ENCODE results near the gene PRR5L. TPM values are rescaled to one million over a fixed set of nuclear protein-coding genes. Genes with fewer than 3 reads are reported as not detected.
A peak's percentile ranks its signal among the peaks of the same experiment; 100 is the strongest.

PRR5L gene
- total RNA-seq, 1 donor from 2014 or later = 122 TPM

DNA sequence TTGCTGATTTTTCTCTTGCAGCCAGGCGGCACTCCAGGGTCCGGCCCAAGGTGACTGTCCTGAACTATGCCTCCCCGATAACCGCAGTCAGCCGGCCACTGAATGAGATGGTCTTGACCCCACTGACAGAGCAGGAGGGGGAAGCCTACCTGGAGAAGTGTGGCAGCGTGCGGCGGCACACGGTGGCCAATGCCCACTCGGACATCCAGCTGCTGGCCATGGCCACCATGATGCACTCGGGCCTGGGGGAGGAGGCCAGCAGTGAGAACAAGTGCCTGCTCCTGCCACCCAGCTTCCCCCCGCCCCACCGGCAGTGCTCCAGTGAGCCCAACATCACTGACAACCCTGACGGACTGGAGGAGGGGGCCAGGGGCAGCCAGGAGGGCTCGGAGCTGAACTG lies 166.2 kb downstream of the PRR5L start:
- Mint-ChIP-seq H3K4me1 (ENCODE audit: unreplicated experiment) (peaks cover 17% of the 10 kb centered on the region), H3K36me3 (ENCODE audit: low read depth, unreplicated experiment) (peaks cover 48% of the 10 kb centered on the region), H3K4me3 (ENCODE audit: unreplicated experiment) (no peak overlapping the region), H3K27ac (ENCODE audit: unreplicated experiment) (no peak overlapping the region), H3K27me3 (ENCODE audit: unreplicated experiment) (peaks cover 7% of the 10 kb centered on the region), H3K9me3 (ENCODE audit: unreplicated experiment) (no peaks in the 10 kb centered on the region)
- no peak for DNase-seq (ENCODE audit: low spot score)
- TF ChIP-seq, protein P1, sequence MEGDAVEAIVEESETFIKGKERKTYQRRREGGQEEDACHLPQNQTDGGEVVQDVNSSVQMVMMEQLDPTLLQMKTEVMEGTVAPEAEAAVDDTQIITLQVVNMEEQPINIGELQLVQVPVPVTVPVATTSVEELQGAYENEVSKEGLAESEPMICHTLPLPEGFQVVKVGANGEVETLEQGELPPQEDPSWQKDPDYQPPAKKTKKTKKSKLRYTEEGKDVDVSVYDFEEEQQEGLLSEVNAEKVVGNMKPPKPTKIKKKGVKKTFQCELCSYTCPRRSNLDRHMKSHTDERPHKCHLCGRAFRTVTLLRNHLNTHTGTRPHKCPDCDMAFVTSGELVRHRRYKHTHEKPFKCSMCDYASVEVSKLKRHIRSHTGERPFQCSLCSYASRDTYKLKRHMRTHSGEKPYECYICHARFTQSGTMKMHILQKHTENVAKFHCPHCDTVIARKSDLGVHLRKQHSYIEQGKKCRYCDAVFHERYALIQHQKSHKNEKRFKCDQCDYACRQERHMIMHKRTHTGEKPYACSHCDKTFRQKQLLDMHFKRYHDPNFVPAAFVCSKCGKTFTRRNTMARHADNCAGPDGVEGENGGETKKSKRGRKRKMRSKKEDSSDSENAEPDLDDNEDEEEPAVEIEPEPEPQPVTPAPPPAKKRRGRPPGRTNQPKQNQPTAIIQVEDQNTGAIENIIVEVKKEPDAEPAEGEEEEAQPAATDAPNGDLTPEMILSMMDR (IDR thresholded peaks at IDR 0.05; ENCODE audit: unreplicated experiment) = no peak

DNA sequence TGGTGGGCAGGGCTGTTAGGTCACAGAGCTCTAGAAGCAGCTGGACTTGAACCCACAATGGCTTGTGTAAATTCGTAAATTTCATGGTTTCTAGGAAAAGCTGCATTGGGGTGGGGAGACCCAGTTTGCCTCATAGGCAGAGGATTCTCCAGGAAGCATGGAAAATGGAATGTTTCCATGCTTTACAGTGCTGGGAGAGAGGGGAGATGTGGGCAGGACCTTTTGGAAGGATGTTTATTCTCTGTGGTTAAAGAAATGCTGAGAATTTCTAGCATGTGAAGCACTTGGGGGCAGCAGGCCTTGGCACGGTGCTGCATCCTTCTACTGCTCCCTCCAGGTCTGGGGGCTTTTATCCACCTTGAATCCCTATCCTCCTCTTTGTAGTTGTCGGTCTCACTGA lies 167.7 kb downstream of the PRR5L start:
- H3K4me3 Mint-ChIP-seq (ENCODE audit: unreplicated experiment) = no peak overlapping the region
- peaks cover 7% of the 10 kb centered on the region for H3K27me3 Mint-ChIP-seq (ENCODE audit: unreplicated experiment)
- no peak for DNase-seq (ENCODE audit: low spot score)
- no peak overlapping the region for H3K27ac Mint-ChIP-seq (ENCODE audit: unreplicated experiment)
- H3K36me3 Mint-ChIP-seq (ENCODE audit: low read depth, unreplicated experiment) = peaks cover 44% of the 10 kb centered on the region
- H3K4me1 Mint-ChIP-seq (ENCODE audit: unreplicated experiment) = peaks cover 16% of the 10 kb centered on the region
- TF ChIP-seq, protein P1 (IDR thresholded peaks at IDR 0.05; ENCODE audit: unreplicated experiment) = no peak
- H3K9me3 Mint-ChIP-seq (ENCODE audit: unreplicated experiment) = no peaks in the 10 kb centered on the region

DNA sequence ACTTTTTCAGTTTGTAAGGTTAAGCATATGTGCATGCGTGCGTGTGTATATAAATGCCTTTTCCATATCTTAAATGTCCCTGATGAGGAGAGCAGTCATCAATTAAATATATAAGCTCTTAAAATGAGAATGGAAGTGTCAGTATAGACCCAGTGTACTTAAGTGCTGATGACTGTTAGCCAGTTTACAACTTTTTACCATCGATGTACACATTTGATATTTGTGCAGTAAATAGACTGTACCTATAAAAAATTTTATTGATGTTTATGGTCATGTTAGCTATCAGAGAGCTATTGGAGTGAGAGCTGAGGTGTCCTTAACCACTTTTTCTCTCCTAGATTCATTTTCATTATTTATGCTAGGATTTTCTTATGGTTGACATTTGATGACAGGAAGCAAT lies 168.6 kb downstream of the PRR5L start:
- H3K27ac Mint-ChIP-seq (ENCODE audit: unreplicated experiment) = no peak overlapping the region
- TF ChIP-seq, protein P1 (IDR thresholded peaks at IDR 0.05; ENCODE audit: unreplicated experiment) = no peak
- H3K9me3 Mint-ChIP-seq (ENCODE audit: unreplicated experiment) = no peaks in the 10 kb centered on the region
- no peak overlapping the region for H3K4me3 Mint-ChIP-seq (ENCODE audit: unreplicated experiment)
- H3K27me3 Mint-ChIP-seq (ENCODE audit: unreplicated experiment) = peaks cover 7% of the 10 kb centered on the region
- H3K4me1 Mint-ChIP-seq (ENCODE audit: unreplicated experiment) = peaks cover 19% of the 10 kb centered on the region
- H3K36me3 Mint-ChIP-seq (ENCODE audit: low read depth, unreplicated experiment) = peaks cover 44% of the 10 kb centered on the region
- no peak for DNase-seq (ENCODE audit: low spot score)

DNA sequence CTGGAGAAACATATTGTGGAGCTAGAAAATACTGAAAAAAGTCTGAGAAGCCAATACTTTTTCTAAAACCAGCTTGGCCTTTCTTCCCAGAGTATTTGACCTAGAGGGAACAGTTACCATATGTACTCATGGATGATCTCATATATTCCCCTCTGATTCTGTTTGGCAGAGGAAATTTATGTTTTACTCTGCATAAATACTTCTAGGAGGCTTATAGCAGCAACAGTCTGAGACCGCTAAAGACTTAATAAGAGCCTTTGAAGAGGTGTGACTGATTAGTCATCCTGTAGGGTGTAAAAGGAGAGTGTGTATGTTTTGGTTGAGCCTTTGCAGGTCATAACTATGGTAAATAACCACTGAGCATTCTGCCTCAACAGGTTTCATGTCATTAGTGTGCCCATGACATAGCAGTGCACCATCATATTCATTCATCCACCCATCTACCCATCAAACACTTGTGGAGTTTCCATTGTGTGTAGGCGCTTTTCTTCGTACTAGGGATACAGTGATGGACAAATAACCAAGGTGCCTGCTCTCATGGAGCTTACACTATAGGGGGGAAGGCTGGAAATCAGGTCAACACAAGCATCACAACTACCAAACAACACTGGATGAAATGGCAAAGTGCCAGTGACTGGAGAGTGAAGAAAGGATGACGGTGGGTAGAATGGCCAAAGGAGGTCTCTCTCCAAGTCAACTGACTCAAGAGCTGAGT lies 169.5 kb downstream of the PRR5L start:
- no peak for DNase-seq (ENCODE audit: low spot score)
- no peak overlapping the region for H3K4me3 Mint-ChIP-seq (ENCODE audit: unreplicated experiment)
- H3K9me3 Mint-ChIP-seq (ENCODE audit: unreplicated experiment) = no peaks in the 10 kb centered on the region
- H3K27ac Mint-ChIP-seq (ENCODE audit: unreplicated experiment) = no peak overlapping the region
- H3K36me3 Mint-ChIP-seq (ENCODE audit: low read depth, unreplicated experiment) = peaks cover 38% of the 10 kb centered on the region
- H3K4me1 Mint-ChIP-seq (ENCODE audit: unreplicated experiment) = peaks cover 20% of the 10 kb centered on the region
- TF ChIP-seq, protein P1 (IDR thresholded peaks at IDR 0.05; ENCODE audit: unreplicated experiment) = no peak
- H3K27me3 Mint-ChIP-seq (ENCODE audit: unreplicated experiment) = peaks cover 2% of the 10 kb centered on the region

DNA sequence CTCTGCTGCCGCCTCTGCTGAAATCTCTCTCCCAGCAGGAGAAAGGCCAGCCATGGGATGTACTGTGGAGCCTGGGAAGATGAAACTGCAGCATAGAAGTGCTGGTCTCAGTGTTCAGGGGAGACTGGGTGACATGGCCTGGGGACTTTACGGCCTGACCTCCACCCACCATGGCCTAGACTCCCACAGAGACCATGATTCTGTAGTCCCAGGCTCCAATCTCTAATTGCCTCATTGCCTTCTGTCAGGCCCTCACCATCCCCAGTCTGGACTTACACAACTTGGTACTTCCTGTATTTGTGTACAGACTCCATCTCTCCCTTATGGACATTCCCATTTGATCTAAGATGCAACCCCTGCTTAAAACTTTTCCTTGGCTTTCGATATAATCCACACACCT lies 170.9 kb downstream of the PRR5L start:
- Mint-ChIP-seq H3K27me3 (ENCODE audit: unreplicated experiment) (peaks cover 1% of the 10 kb centered on the region), H3K4me3 (ENCODE audit: unreplicated experiment) (peak overlapping the region; percentile 15), H3K27ac (ENCODE audit: unreplicated experiment) (peak overlapping the region; percentile 27), H3K36me3 (ENCODE audit: low read depth, unreplicated experiment) (peaks cover 35% of the 10 kb centered on the region), H3K4me1 (ENCODE audit: unreplicated experiment) (peaks cover 20% of the 10 kb centered on the region), H3K9me3 (ENCODE audit: unreplicated experiment) (no peaks in the 10 kb centered on the region)
- TF ChIP-seq, protein P1 (IDR thresholded peaks at IDR 0.05; ENCODE audit: unreplicated experiment) = no peak
- DNase-seq (ENCODE audit: low spot score) = no peak
